Measurements from ENCODE around the gene RPRM. TPM values are rescaled to one million over a fixed set of nuclear protein-coding genes. Genes with fewer than 3 reads are reported as not detected.
"Not testable (repeated sequence)": the region's sequence is repeated elsewhere in the genome, so short reads cannot be mapped to it uniquely, and the experiment has no call there.

The RPRM gene
- total RNA-seq, 1 donor = 0.36 TPM

DNA sequence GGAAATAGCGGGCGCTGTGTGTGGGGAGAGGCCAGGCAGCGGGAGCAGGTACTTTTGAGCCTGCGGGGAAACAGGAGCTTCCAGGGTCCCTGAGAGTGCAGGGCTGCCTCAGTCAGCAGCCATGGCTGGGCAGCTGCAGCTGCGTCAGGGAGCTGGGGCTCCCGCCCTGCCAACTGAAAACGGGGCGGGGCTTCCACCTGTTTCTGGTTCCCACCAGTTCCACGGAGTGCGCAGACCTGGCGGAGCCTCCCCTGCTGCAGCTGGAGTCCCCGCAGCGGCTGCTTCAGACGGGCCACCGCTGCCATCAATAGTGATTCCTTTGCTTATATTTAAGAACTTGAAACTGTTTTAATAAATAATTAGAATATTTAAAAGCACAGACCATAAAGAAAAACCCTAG lies 30.6 kb upstream of the RPRM start:
- no peaks in the 10 kb centered on the region for H3K27me3 ChIP-seq (ENCODE audit: insufficient read depth, low read length)
- no peak overlapping the region for H3K4me2 ChIP-seq (ENCODE audit: insufficient read depth, low read length)
- H3K4me3 ChIP-seq (ENCODE audit: insufficient read depth, low read length) = no peak overlapping the region
- H3K27ac ChIP-seq (ENCODE audit: low read depth, low read length) = no peak overlapping the region
- H4K20me1 ChIP-seq (ENCODE audit: insufficient read depth, low read length) = no peaks in the 10 kb centered on the region
- TF ChIP-seq, protein P1, sequence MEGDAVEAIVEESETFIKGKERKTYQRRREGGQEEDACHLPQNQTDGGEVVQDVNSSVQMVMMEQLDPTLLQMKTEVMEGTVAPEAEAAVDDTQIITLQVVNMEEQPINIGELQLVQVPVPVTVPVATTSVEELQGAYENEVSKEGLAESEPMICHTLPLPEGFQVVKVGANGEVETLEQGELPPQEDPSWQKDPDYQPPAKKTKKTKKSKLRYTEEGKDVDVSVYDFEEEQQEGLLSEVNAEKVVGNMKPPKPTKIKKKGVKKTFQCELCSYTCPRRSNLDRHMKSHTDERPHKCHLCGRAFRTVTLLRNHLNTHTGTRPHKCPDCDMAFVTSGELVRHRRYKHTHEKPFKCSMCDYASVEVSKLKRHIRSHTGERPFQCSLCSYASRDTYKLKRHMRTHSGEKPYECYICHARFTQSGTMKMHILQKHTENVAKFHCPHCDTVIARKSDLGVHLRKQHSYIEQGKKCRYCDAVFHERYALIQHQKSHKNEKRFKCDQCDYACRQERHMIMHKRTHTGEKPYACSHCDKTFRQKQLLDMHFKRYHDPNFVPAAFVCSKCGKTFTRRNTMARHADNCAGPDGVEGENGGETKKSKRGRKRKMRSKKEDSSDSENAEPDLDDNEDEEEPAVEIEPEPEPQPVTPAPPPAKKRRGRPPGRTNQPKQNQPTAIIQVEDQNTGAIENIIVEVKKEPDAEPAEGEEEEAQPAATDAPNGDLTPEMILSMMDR (IDR thresholded peaks at IDR 0.05; ENCODE audit: extremely low read depth, low read depth, low read length) = no peak
- H2AFZ ChIP-seq (ENCODE audit: low read length) = no peak overlapping the region
- DNase-seq (ENCODE audit: insufficient read length, low spot score, missing footprints) = no peak
- H3K9me3 ChIP-seq (ENCODE audit: low read depth, low read length) = no peaks in the 10 kb centered on the region
- no peaks in the 10 kb centered on the region for H3K79me2 ChIP-seq (ENCODE audit: insufficient read depth, low read length)
- no peaks in the 10 kb centered on the region for H3K4me1 ChIP-seq (ENCODE audit: insufficient read depth, low read length)
- H3K36me3 ChIP-seq (ENCODE audit: insufficient read depth, low read length) = no peaks in the 10 kb centered on the region

DNA sequence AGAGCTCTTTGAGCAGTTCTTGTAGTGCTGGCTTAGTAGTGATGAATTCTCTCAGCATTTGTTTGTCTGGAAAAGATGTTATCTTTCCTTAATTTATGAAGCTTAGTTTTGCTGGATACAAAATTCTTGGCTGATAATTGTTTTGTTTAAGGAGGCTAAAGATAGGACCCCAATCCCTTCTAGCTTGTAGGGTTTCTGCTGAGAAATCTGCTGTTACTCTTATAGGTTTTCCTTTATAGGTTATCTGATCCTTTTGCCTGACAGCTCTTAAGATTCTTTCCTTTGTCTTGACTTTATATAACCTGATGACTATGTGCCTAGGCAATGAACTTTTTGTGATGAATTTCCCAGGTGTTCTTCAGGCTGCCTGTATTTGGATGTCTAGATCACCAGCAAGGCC lies 27.9 kb upstream of the RPRM start:
- not testable (repeated sequence) for H3K36me3 ChIP-seq (ENCODE audit: insufficient read depth, low read length); H3K9me3 ChIP-seq (ENCODE audit: low read depth, low read length); H3K27me3 ChIP-seq (ENCODE audit: insufficient read depth, low read length); H3K79me2 ChIP-seq (ENCODE audit: insufficient read depth, low read length); H3K4me3 ChIP-seq (ENCODE audit: insufficient read depth, low read length); H3K27ac ChIP-seq (ENCODE audit: low read depth, low read length); H2AFZ ChIP-seq (ENCODE audit: low read length); H3K4me1 ChIP-seq (ENCODE audit: insufficient read depth, low read length); H4K20me1 ChIP-seq (ENCODE audit: insufficient read depth, low read length); H3K4me2 ChIP-seq (ENCODE audit: insufficient read depth, low read length); DNase-seq (ENCODE audit: insufficient read length, low spot score, missing footprints)

DNA sequence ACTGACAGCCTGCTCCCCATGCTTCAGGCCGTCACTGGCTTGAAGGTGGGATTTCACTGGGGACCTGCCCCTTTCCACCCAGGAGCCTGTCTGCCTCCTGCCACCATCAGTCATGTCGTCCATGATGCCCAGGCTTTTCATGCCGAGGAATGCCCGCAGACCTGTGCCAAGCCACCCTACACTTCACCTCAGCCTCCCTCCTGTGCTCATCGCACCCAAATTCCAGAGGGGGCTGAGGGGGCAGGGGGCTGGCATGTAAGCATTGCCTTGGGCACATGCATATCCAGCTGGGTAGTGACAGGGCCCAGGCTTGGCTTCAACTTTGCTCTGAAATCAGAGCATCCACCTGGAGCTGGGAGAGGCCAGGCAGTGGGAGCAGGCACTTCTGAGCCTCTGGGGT lies 20.9 kb upstream of the RPRM start:
- H3K4me3 ChIP-seq (ENCODE audit: insufficient read depth, low read length) = no peak overlapping the region
- H3K27me3 ChIP-seq (ENCODE audit: insufficient read depth, low read length) = no peaks in the 10 kb centered on the region
- no peaks in the 10 kb centered on the region for H3K9me3 ChIP-seq (ENCODE audit: low read depth, low read length)
- DNase-seq (ENCODE audit: insufficient read length, low spot score, missing footprints) = no peak
- H3K4me1 ChIP-seq (ENCODE audit: insufficient read depth, low read length) = no peaks in the 10 kb centered on the region
- H3K4me2 ChIP-seq (ENCODE audit: insufficient read depth, low read length) = no peak overlapping the region
- H3K79me2 ChIP-seq (ENCODE audit: insufficient read depth, low read length) = no peaks in the 10 kb centered on the region
- TF ChIP-seq, protein P1 (IDR thresholded peaks at IDR 0.05; ENCODE audit: extremely low read depth, low read depth, low read length) = no peak
- H3K27ac ChIP-seq (ENCODE audit: low read depth, low read length) = no peak overlapping the region
- H2AFZ ChIP-seq (ENCODE audit: low read length) = no peak overlapping the region
- H3K36me3 ChIP-seq (ENCODE audit: insufficient read depth, low read length) = no peaks in the 10 kb centered on the region
- no peaks in the 10 kb centered on the region for H4K20me1 ChIP-seq (ENCODE audit: insufficient read depth, low read length)

DNA sequence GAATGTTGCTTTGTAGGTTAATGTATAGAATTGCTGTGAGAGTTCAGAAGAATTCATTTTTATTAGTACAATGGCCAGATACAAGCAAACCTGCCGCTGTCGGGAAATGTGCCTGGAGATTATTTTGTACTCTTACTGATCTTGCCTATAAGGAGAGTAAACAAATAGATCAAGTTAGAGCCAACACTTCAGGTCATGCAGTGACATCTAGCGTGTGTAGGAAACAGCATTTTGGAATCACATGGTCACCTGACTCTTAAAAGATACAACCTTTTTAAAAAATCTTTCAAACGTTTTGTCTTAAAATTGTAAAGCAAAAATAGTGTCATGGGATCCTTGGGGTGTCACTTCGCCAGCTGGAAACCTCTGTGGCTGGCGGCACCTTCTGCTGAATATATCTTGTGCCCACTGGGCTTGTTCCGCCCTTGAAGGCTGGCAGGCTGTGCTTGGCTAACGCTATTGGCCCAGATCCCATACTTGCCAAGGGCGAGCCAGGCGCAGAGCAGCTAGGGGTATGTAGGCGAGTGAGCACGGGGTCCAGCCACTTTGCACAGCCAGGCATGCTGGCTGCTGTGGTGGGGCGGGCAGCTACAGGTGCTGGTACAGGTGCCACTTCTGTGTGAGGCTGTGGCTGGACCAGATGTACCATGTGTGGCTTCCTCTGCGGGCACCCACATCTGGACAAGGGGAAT lies 19.5 kb upstream of the RPRM start:
- no peaks in the 10 kb centered on the region for H3K27me3 ChIP-seq (ENCODE audit: insufficient read depth, low read length)
- no peak overlapping the region for H3K27ac ChIP-seq (ENCODE audit: low read depth, low read length)
- H4K20me1 ChIP-seq (ENCODE audit: insufficient read depth, low read length) = no peaks in the 10 kb centered on the region
- no peak overlapping the region for H3K4me2 ChIP-seq (ENCODE audit: insufficient read depth, low read length)
- TF ChIP-seq, protein P1 (IDR thresholded peaks at IDR 0.05; ENCODE audit: extremely low read depth, low read depth, low read length) = no peak
- H3K79me2 ChIP-seq (ENCODE audit: insufficient read depth, low read length) = no peaks in the 10 kb centered on the region
- H2AFZ ChIP-seq (ENCODE audit: low read length) = no peak overlapping the region
- no peak for DNase-seq (ENCODE audit: insufficient read length, low spot score, missing footprints)
- no peaks in the 10 kb centered on the region for H3K4me1 ChIP-seq (ENCODE audit: insufficient read depth, low read length)
- no peaks in the 10 kb centered on the region for H3K9me3 ChIP-seq (ENCODE audit: low read depth, low read length)
- H3K36me3 ChIP-seq (ENCODE audit: insufficient read depth, low read length) = no peaks in the 10 kb centered on the region
- no peak overlapping the region for H3K4me3 ChIP-seq (ENCODE audit: insufficient read depth, low read length)
